Ishikawa (cell line): ENCODE measurements around the gene P2RY2.

ENCODE experiments used
- CEBPB ChIP-seq: IDR thresholded peaks from 2 replicates; pipeline ENCODE4 v1.6.1; 2012
- CREB1 ChIP-seq: IDR thresholded peaks from 2 replicates; pipeline ENCODE4 v1.6.1; 2012; ENCODE audit warnings: low read depth
- EGR1 ChIP-seq: IDR thresholded peaks from 2 replicates; pipeline ENCODE4 v1.6.1; 2012
- EP300 ChIP-seq: IDR thresholded peaks from 2 replicates; pipeline ENCODE4 v1.6.1; 2012; ENCODE audit warnings: borderline replicate concordance
- FOXM1 ChIP-seq: IDR thresholded peaks from 2 replicates; pipeline ENCODE4 v1.6.1; 2012; ENCODE audit warnings: low read depth, borderline replicate concordance
- MAX ChIP-seq: IDR thresholded peaks from 2 replicates; pipeline ENCODE4 v1.6.1; 2012
- NFIC ChIP-seq: IDR thresholded peaks from 2 replicates; pipeline ENCODE4 v1.6.1; 2012
- RAD21 ChIP-seq: IDR thresholded peaks from 2 replicates; pipeline ENCODE4 v1.6.1; 2012; ENCODE audit warnings: low read depth
- REST ChIP-seq: IDR thresholded peaks from 2 replicates; pipeline ENCODE4 v1.6.1; 2012; ENCODE audit warnings: low read depth, mild to moderate bottlenecking
- TAF1 ChIP-seq: IDR thresholded peaks from 2 replicates; pipeline ENCODE4 v1.6.1; 2012; ENCODE audit warnings: low read depth, mild to moderate bottlenecking
- TCF12 ChIP-seq: IDR thresholded peaks from 2 replicates; pipeline ENCODE4 v1.6.1; 2012; ENCODE audit warnings: low read depth
- TEAD4 ChIP-seq: IDR thresholded peaks from 2 replicates; pipeline ENCODE4 v1.6.1; 2012
- USF1 ChIP-seq: IDR thresholded peaks from 2 replicates; pipeline ENCODE4 v1.6.1; 2012
- YY1 ChIP-seq: IDR thresholded peaks from 2 replicates; pipeline ENCODE4 v1.6.1; 2012; ENCODE audit warnings: low read depth

GRCh38 chr11:73215191-73216134 is 2.6 kb upstream of the P2RY2 start:
- TF ChIP-seq MAX (no peak), EP300 (no peak), NFIC (no peak), RAD21 (no peak), YY1 (no peak), REST (no peak), TEAD4 (no peak), CEBPB (no peak), USF1 (no peak), FOXM1 (no peak), CREB1 (no peak), TAF1 (no peak), TCF12 (no peak), EGR1 (no peak)
